Measurements from ENCODE around the gene ATG16L1. TPM values are rescaled to one million over a fixed set of nuclear protein-coding genes. Genes with fewer than 3 reads are reported as not detected.

Gene ATG16L1
- total and polyA plus RNA-seq, 2 donors (not counting 3 experiments of a cell fraction or from before 2014, with no cell fraction given): 18.1 to 29.8 TPM

DNA sequence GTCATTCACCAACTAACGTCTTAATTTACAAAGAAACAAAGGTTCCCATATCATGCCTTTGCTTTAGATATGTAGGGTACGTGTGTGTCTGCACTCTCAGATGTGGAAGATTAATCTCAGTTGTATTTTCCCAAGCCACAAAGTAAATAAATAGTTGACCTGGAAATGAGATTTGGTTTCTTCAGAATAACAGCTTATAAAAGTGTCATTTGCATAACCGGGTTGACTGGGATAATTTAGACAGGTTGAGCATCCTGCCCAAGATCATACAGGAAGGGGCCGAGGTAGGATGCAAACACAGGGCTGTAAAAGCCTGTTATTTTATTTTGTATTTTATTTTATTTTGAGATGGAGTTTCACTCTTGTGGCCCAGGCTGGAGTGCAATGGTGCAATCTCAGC is 19.5 kb downstream of the ATG16L1 start:
- intact Hi-C loops (cut with micrococcal nuclease) (loop anchor here (5.0 kb wide), 1 partner anchor 176 kb away; no protein-coding TSS in a partner anchor), dilution Hi-C loops (cut with MboI; ENCODE audit: extremely low pct_ligation_motif_present, low sequenced_read_pairs) (no loop called here)
- H3K9me1 ChIP-seq (replicated peaks; ENCODE audit: control insufficient read depth, extremely low read depth, insufficient read depth, low read length): no peaks in the 10 kb centered on the region
- no peaks in the 10 kb centered on the region for H4K20me1 ChIP-seq (replicated peaks; ENCODE audit: control insufficient read depth, extremely low read depth, insufficient read depth, low read length)
- no peaks in the 10 kb centered on the region for H3K27me3 ChIP-seq (ENCODE audit: control insufficient read depth in 2 of 2, insufficient read depth in 2 of 2, low read length in 2 of 2)
- H3K9me3 ChIP-seq (replicated peaks; ENCODE audit: control insufficient read depth, insufficient read depth, low read length): no peaks in the 10 kb centered on the region
- no peak overlapping the region for H3K9ac ChIP-seq (replicated peaks; ENCODE audit: extremely low read depth, insufficient read depth, low read length)
- TF ChIP-seq JUN (IDR thresholded peaks at IDR 0.05; ENCODE audit: borderline replicate concordance, insufficient read depth, insufficient read length, low read depth) (no peak), MYC (IDR thresholded peaks at IDR 0.05; ENCODE audit: low read depth, low read length) (no peak), FOS (IDR thresholded peaks at IDR 0.05; ENCODE audit: borderline replicate concordance, insufficient read depth, low read length) (no peak), POLR2A (IDR thresholded peaks at IDR 0.05; ENCODE audit: low read depth, low read length) (no peak), EZH2 (IDR thresholded peaks at IDR 0.05; ENCODE audit: borderline replicate concordance, low read depth, low read length, severe bottlenecking) (no peak), POLR2AphosphoS5 (IDR thresholded peaks at IDR 0.05; ENCODE audit: insufficient read depth, low read depth, low read length) (no peak), GATA2 (IDR thresholded peaks at IDR 0.05; ENCODE audit: insufficient read depth, insufficient read length, low read depth, low read length) (no peak)
- TF ChIP-seq, protein P1, sequence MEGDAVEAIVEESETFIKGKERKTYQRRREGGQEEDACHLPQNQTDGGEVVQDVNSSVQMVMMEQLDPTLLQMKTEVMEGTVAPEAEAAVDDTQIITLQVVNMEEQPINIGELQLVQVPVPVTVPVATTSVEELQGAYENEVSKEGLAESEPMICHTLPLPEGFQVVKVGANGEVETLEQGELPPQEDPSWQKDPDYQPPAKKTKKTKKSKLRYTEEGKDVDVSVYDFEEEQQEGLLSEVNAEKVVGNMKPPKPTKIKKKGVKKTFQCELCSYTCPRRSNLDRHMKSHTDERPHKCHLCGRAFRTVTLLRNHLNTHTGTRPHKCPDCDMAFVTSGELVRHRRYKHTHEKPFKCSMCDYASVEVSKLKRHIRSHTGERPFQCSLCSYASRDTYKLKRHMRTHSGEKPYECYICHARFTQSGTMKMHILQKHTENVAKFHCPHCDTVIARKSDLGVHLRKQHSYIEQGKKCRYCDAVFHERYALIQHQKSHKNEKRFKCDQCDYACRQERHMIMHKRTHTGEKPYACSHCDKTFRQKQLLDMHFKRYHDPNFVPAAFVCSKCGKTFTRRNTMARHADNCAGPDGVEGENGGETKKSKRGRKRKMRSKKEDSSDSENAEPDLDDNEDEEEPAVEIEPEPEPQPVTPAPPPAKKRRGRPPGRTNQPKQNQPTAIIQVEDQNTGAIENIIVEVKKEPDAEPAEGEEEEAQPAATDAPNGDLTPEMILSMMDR (IDR thresholded peaks at IDR 0.05; ENCODE audit: extremely low read depth in 1 of 2, insufficient read depth in 1 of 2, low read depth in 1 of 2, low read length in 2 of 2): no peak
- TF ChIP-seq, protein P2, sequence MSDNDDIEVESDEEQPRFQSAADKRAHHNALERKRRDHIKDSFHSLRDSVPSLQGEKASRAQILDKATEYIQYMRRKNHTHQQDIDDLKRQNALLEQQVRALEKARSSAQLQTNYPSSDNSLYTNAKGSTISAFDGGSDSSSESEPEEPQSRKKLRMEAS (IDR thresholded peaks at IDR 0.05; ENCODE audit: insufficient read depth, insufficient read length): no peak
- H3K79me2 ChIP-seq (ENCODE audit: control insufficient read depth, insufficient read depth, low read length): peaks cover 3% of the 10 kb centered on the region
- FAIRE-seq (no peak), DNase-seq (ENCODE audit: low read depth, low spot score) (no peak)
- ChIA-PET CTCF (interaction anchor here (1.5 kb wide), 1 partner anchor 172 kb away, joined by 3 read pairs; no protein-coding TSS in a partner anchor), POLR2A (no interaction called here)
- H3K4me3 ChIP-seq (replicated peaks in 1 of 3; ENCODE audit: insufficient read depth in 1 of 3, low read depth in 1 of 3, low read length in 3 of 3): no peak overlapping the region
- H3K4me2 ChIP-seq (ENCODE audit: insufficient read depth, low read length): no peak overlapping the region
- peaks cover 30 to 36% of the 10 kb centered on the region in 2 experiments for H3K36me3 ChIP-seq (ENCODE audit: control insufficient read depth in 2 of 2, extremely low read depth in 1 of 2, insufficient read depth in 2 of 2, low read length in 2 of 2)
- no peak overlapping the region for H2AFZ ChIP-seq (ENCODE audit: low read depth, low read length)
- peaks cover 8% of the 10 kb centered on the region for H3K4me1 ChIP-seq (ENCODE audit: control insufficient read depth, extremely low read depth, insufficient read depth, low read length)
- BruUV-seq (replicated peaks): no TSS peak
- H3K27ac ChIP-seq (ENCODE audit: insufficient read depth, low read depth, low read length): no peak overlapping the region
